Inflammatory macrophage treated with lipopolysaccharide for 4 hours (primary cell): ENCODE measurements around the gene CHRNA4.

Experiments used
- DNase-seq: peaks from one replicate; pipeline ENCODE4 v3.0.0-alpha.2; 2020

Gene CHRNA4

GRCh38 chr20:63318391-63319163 is 42.6 kb downstream of the CHRNA4 start:
- no peak for DNase-seq

DNA sequence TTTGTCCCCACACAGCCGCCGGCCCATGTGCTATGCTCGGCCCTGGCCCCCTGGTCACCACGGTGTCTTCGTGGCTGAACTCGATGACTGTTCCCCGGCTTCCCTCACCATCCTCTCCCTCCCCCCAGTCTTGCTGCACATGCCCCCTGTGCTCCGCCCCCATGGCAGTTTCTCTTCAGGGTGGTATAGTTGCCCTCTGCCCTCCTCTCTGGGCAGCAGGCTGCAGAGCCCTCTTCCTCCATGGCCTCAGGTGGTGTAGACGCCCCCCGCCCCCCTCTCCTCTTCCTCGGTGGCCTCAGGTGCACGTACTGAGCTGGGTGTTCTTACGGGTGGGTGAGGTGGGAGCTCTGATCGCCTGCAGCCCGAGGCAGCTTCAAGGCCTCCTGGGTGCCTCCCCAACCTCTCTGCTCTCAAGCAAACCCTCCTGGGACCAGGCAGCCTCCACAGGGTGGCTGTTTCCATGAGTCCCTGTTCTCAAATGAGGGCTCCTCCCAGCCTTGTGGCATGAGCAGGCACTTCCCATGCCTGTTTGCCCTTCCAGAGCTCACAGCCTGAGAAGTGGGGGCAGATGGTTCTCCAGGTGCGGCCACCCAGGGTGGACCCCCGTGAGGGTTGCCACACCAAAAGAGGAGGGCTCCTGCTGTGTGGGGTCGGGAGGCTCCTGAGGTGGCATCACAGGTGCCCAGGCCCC is 43.4 kb downstream of the CHRNA4 start:
- DNase-seq, result no peak

DNA sequence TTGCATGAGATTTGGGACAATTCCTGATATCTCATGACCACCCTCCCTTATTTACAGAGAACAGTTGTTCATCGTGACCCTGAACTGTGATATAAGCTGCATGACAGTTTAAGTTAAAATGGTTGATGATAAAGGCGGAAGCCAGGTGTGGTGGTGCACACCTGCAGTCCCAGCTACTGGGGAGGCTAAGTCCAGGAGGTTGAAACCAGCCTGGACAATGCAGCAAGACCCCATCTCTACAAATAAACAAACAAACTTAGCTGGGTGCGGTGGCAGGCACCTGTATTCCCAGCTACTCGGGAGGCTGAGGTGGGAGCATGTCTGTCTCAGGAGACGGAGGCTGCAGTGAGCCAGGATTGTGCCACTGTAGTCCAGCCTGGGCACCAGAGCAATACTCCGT is 44.1 kb downstream of the CHRNA4 start:
- no peak for DNase-seq

- DNase-seq, result no peak
Measured at GRCh38 chr20:63316502-63316921, 44.6 kb downstream of the CHRNA4 start.

GRCh38 chr20:63315731-63316491 is 45.2 kb downstream of the CHRNA4 start:
- DNase-seq, result no peak

DNA sequence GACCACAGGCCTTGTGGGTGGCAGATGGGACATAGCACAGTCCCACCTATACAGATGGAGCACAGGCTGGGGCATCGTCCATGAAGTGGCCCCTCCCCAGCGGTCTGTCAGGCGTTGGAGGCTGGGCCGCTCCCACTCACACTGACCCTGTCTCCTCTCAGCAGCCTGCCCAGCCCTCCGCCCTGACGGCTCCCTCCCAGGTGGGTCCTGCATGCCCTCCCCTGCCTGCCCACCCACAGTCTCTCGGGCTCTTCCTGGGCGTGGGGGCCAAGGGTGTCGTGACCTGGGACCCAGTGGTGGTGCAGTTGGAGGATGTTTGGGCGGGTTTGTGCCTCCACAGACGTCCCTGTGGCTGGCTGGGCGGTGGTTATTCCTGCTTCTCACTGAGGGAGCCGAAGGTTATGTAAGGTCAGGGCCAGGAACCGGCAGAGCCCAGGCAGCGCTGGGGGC is 45.9 kb downstream of the CHRNA4 start:
- no peak for DNase-seq

DNA sequence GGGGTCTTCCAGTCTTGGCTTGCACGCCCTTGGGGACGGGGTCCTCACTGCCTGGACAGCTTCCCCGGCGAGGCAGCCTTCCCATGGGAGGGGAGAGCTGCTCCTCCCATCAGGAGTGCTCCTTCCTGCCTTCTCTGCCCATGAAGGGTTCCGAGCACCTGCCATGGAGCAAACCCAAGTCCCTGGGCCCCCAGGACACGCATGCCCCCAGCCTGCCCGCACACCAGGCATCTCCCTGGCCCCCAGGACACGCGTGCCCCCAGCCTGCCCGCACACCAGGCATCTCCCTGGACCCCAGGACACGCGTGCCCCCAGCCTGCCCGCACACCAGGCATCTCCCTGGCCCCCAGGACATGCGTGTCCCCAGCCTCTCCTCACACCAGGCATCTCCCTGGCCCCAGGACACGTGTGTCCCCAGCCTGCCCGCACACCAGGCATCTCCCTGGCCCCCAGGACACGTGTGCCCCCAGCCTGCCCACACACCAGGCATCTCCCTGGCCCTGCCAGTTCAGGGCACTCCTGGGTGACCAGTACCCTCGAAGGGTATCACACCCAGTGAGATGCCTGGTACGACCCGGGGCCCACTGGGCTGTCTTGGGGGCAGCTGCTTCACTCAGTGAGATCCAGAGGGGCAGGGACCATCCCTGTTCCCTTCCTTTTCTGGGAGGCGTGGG is 46.4 kb downstream of the CHRNA4 start:
- DNase-seq, result no peak

- no peak for DNase-seq
Measured at GRCh38 chr20:63314015-63314471, 47.1 kb downstream of the CHRNA4 start.

GRCh38 chr20:63313349-63314014 is 47.7 kb downstream of the CHRNA4 start:
- no peak for DNase-seq

DNA sequence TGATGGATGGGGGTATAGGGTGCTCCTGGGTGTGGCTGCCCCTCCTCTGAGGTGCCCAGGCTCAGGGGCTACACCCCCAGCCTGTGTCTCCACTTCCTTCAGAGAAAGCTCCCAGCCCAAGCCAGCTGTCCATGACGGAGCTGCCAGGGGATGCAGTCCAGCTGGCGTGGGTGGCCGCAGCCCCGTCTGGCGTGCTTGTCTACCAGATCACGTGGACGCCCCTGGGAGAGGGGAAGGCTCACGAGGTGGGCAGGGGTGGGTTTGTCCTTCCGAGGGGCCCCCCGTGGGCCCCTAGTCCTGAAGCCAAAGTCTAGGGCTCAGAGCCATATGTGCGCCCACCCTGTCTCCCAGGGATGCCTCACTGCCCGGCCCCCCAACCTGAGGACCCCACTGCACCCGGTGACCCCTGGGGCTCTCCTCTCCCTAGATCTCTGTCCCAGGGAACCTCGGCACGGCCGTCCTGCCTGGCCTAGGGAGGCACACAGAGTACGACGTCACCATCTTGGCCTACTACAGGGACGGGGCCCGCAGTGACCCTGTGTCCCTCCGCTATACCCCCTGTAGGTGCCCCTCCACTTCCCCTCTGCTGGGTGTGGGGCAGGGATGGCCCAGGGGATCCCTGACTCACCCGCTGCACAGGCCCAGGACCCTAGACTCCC is 48.3 kb downstream of the CHRNA4 start:
- no peak for DNase-seq

GRCh38 chr20:63312273-63312672 is 48.9 kb downstream of the CHRNA4 start:
- DNase-seq, result no peak

DNA sequence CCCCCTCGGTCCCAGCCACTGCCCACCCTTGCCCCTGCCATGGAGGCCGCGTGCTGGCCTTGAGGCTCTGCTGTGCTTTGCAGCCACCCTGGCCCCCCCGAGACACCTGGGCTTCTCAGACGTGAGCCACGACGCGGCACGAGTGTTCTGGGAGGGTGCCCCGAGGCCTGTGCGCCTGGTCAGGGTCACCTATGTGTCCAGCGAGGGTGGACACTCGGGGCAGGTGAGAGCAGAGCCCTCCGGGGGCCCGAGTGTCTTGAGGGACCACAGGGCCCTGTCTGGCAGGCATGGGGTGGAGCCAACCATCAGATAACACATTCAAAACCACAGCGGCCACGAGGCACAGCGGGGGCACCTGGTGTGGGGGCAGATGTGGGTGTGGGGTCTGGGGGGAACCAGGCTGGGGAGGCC is 49.3 kb downstream of the CHRNA4 start:
- DNase-seq, result no peak

DNA sequence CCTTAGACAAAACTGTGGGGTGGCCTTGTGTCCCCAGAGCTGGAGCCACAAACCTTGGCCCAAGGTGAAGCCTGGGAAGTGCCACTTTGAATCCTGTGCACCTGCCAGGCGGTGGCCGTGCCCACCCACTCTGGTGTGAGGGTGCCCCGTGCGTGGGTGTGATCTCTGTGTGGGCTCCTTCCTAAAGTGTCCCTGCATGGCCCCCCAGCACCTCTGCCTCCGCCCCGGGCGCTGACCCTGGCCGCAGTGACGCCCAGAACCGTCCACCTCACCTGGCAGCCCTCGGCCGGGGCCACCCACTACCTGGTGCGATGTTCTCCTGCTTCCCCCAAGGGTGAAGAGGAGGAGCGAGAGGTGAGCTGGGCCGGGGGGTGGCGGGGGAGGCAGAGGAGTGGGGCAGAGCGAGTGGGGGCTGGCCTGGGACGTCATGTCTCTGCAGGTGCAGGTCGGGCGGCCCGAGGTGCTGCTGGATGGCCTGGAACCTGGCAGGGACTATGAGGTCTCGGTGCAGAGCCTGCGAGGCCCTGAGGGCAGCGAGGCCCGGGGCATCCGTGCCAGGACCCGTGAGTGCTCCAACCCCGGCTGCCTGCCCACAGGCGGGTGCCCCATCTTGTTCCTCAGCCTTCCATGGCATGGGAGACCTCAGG is 49.8 kb downstream of the CHRNA4 start:
- DNase-seq, result no peak

DNA sequence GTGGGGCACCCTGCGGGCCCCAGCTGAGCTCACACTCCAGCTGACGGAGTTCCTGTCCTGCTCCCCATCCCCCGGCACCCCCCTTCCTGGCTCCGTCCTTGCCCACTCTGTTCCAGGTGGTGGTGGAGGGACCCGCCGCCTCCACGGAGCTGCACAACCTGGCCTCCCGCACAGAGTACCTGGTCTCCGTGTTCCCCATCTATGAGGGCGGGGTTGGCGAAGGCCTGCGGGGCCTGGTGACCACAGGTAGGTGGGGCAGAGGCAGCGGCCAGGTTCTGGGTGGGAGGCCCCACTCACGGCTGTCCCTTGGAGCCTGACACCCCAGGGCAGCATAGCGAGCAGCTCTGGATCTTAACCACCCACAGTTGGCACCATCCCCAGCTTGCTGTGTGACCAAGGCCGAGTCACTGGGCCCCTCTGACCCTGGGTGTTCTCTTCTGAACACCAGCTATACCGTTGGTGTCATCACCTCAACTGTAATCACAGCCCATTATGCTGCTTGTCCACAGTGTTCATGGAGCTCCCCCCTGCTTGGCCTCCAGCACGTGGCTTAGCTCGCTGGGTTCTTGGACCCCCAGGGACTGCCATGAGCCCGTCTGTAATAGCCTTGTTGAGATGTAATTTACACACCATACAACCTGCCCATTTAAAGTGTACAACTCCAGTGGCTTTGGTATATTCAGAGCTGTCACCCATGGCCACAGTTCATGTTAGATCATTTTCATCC is 50.7 kb downstream of the CHRNA4 start:
- no peak for DNase-seq

GRCh38 chr20:63309261-63310071 is 51.7 kb downstream of the CHRNA4 start:
- peak; percentile 15 for DNase-seq

DNA sequence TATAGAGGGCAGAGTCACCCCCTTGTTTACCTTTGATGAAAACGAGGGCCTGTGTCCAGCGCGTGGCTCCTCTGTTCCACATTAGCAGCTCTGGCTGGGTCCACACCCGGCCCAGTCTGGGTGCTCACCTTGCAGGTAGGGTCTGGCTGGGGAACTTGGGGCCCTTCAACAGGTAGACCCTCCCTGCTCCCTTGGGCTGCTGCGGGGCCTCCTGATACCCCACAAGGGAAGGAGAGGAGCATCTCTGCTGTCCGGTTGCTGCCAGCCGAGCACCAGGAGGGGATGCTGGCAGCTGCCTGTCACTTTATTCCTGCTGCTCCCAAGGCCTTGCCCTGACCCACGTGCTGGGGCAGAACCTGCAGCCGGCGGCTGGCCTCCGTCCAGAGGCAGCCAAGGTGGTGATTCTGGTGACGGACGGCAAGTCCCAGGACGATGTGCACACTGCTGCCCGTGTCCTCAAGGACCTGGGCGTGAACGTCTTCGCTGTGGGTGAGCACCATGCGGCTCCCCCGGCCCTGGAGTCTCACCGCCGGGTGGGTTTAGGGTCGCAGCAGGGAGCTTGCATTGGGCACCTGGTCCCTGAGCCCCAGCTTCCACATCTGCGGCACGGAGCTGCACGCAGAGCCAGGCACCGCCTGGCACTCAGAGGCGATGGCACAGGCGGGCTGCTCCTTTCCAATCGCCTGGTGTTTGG is 52.8 kb downstream of the CHRNA4 start:
- DNase-seq, result no peak

DNA sequence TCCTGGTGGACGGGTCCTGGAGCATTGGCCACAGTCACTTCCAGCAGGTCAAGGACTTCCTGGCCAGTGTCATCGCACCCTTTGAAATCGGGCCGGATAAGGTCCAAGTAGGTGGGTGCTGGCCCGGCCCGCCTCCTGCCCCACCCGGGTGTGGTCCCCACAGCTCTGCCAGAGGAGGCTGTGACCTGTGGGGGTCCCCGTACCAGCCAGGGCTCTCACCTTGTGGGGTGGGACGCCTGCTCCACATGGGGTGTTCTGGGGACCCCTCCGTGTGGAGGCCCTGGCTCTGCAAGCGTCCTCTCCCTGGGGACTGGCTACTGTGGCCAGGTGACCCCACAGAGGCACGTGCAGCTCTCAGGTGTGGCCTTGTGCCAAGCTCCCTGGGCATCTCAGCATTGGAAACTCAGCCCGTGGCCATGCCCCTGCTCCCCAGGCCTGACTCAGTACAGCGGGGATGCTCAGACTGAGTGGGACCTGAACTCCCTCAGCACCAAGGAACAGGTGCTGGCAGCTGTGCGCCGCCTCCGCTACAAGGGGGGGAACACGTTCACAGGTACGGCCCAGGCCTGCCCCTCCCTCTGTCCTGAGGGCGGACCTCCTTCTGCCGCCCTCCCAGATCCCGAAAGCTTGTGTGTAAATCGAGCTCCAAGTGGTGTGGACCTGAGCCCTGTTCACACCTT is 53.5 kb downstream of the CHRNA4 start:
- DNase-seq, result no peak
